Neural progenitor cell (in vitro differentiated cells): ENCODE measurements around the gene SUSD6.

Experiments
- CTCF ChIP-seq: fragments of 200-600 bp; sonication (generic); IDR thresholded peaks from 2 replicates; pipeline ENCODE4 v1.5.1; 2017; ENCODE audit warnings: antibody characterized with exemption, mild to moderate bottlenecking
- EZH2 ChIP-seq: fragments of 200-600 bp; sonication (generic); IDR thresholded peaks from 2 replicates; pipeline ENCODE4 v1.6.1; 2017; ENCODE audit warnings: antibody characterized with exemption, mild to moderate bottlenecking, moderate library complexity
- EZH2phosphoT487 ChIP-seq: fragments of 200-600 bp; sonication (generic); IDR thresholded peaks from 2 replicates; pipeline ENCODE4 v1.6.1; 2017; ENCODE audit warnings: antibody characterized with exemption

GRCh38 chr14:69760810-69761209, 149.4 kb downstream of the SUSD6 start:
- TF ChIP-seq CTCF (no peak), EZH2phosphoT487 (no peak), EZH2 (no peak)
